HL-60 (cell line): ENCODE measurements around the gene TMEM145.

Experiments
- DNase-seq, 2 experiments: peaks; one replicate each; pipeline ENCODE4 v3.0.0-alpha.2; 2010 to 2020; ENCODE audit warnings: low read depth in 1 of 2, low spot score in 1 of 2
- H3K27ac ChIP-seq: fragments of 250-450 bp; sonication (Bioruptor Pico); replicated peaks from 2 replicates; pipeline ENCODE4 v1.5.1; 2020; ENCODE audit warnings: mild to moderate bottlenecking, moderate library complexity
- H3K27me3 ChIP-seq: fragments of 250-450 bp; sonication (Bioruptor Pico); 2 replicates; pipeline ENCODE4 v1.5.1; 2021; ENCODE audit warnings: mild to moderate bottlenecking, moderate library complexity; ENCODE audit not compliant: insufficient read depth, poor library complexity, severe bottlenecking
- H3K4me3 ChIP-seq: replicated peaks from 2 replicates; pipeline ENCODE4 v1.5.1; 2011; ENCODE audit warnings: mild to moderate bottlenecking, control low read depth, low read length; ENCODE audit not compliant: insufficient read depth
- GABPA ChIP-seq: IDR thresholded peaks from 2 replicates; pipeline ENCODE4 v1.6.1; 2012; ENCODE audit warnings: low read depth
- POLR2AphosphoS5 ChIP-seq: IDR thresholded peaks from 2 replicates; pipeline ENCODE4 v1.6.1; 2012; ENCODE audit warnings: low read depth
- SPI1 ChIP-seq: IDR thresholded peaks from 2 replicates; pipeline ENCODE4 v1.6.1; 2012; ENCODE audit warnings: low read depth, mild to moderate bottlenecking, borderline replicate concordance
- TF ChIP-seq, protein P1 (sequence below): IDR thresholded peaks from one replicate; pipeline ENCODE4 v1.5.1; 2011; ENCODE audit warnings: low read length, control low read depth, inconsistent platforms; ENCODE audit not compliant: insufficient read depth
- TF ChIP-seq, protein P2 (sequence below): IDR thresholded peaks from 2 replicates; pipeline ENCODE4 v1.6.1; 2012; ENCODE audit warnings: low read depth; ENCODE audit not compliant: insufficient replicate concordance

Gene TMEM145

DNA sequence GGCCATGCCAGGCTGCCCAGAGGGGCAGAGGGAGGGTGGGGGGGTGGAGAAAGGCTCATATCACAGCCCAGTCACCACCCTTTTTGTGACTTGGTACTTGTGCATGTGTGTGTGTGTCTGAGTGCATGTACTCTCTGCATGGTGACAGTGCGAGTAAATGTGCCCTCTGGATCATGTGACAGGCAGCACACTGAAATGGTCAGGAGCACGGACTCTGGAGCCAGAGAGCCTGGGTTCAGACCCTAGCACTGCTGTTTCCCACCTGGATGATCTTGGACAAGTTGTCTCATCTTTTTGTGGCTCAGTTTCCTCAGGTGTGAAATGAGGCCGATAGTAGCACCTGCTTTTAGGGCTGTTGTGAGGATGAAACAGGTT, 42.1 kb upstream of the TMEM145 start:
- H3K27ac ChIP-seq: peak overlapping the region; percentile 100
- DNase-seq: no peak
- TF ChIP-seq, protein P1, sequence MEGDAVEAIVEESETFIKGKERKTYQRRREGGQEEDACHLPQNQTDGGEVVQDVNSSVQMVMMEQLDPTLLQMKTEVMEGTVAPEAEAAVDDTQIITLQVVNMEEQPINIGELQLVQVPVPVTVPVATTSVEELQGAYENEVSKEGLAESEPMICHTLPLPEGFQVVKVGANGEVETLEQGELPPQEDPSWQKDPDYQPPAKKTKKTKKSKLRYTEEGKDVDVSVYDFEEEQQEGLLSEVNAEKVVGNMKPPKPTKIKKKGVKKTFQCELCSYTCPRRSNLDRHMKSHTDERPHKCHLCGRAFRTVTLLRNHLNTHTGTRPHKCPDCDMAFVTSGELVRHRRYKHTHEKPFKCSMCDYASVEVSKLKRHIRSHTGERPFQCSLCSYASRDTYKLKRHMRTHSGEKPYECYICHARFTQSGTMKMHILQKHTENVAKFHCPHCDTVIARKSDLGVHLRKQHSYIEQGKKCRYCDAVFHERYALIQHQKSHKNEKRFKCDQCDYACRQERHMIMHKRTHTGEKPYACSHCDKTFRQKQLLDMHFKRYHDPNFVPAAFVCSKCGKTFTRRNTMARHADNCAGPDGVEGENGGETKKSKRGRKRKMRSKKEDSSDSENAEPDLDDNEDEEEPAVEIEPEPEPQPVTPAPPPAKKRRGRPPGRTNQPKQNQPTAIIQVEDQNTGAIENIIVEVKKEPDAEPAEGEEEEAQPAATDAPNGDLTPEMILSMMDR: no peak
- TF ChIP-seq, protein P2, sequence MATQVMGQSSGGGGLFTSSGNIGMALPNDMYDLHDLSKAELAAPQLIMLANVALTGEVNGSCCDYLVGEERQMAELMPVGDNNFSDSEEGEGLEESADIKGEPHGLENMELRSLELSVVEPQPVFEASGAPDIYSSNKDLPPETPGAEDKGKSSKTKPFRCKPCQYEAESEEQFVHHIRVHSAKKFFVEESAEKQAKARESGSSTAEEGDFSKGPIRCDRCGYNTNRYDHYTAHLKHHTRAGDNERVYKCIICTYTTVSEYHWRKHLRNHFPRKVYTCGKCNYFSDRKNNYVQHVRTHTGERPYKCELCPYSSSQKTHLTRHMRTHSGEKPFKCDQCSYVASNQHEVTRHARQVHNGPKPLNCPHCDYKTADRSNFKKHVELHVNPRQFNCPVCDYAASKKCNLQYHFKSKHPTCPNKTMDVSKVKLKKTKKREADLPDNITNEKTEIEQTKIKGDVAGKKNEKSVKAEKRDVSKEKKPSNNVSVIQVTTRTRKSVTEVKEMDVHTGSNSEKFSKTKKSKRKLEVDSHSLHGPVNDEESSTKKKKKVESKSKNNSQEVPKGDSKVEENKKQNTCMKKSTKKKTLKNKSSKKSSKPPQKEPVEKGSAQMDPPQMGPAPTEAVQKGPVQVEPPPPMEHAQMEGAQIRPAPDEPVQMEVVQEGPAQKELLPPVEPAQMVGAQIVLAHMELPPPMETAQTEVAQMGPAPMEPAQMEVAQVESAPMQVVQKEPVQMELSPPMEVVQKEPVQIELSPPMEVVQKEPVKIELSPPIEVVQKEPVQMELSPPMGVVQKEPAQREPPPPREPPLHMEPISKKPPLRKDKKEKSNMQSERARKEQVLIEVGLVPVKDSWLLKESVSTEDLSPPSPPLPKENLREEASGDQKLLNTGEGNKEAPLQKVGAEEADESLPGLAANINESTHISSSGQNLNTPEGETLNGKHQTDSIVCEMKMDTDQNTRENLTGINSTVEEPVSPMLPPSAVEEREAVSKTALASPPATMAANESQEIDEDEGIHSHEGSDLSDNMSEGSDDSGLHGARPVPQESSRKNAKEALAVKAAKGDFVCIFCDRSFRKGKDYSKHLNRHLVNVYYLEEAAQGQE: no peak
- TF ChIP-seq GABPA: no peak
- no peak for TF ChIP-seq POLR2AphosphoS5
- H3K27me3 ChIP-seq: no peaks in the 10 kb centered on the region
- H3K4me3 ChIP-seq: peak overlapping the region; percentile 76

GRCh38 chr19:42271861-42272534, 41.1 kb upstream of the TMEM145 start:
- no peak for DNase-seq
- Histone ChIP-seq H3K4me3 (no peak overlapping the region), H3K27ac (no peak overlapping the region), H3K27me3 (no peaks in the 10 kb centered on the region)
- TF ChIP-seq GABPA: no peak
- TF ChIP-seq, protein P2: no peak
- no peak for TF ChIP-seq POLR2AphosphoS5
- TF ChIP-seq, protein P1: no peak
- no peak for TF ChIP-seq SPI1

- H3K27ac ChIP-seq: no peak overlapping the region
- H3K27me3 ChIP-seq: no peaks in the 10 kb centered on the region
- no peak overlapping the region for H3K4me3 ChIP-seq
- no peak for DNase-seq
- TF ChIP-seq POLR2AphosphoS5 (no peak), GABPA (no peak), SPI1 (no peak)
- TF ChIP-seq, protein P2: no peak
- TF ChIP-seq, protein P1: no peak
These were observed 40.6 kb upstream of the TMEM145 start for GRCh38 chr19:42272535-42272897.
